Gastroesophageal sphincter (tissue), 3 donors: ENCODE data around the gene HCFC1R1.

ENCODE experiments used
- POLR2A ChIP-seq, 2 donors: fragments of 450-650 bp; IDR thresholded peaks; one replicate each; pipeline ENCODE4 v1.6.1; 2017; ENCODE audit warnings: antibody characterized with exemption in 2 of 2, mild to moderate bottlenecking in 2 of 2, moderate library complexity in 1 of 2
- POLR2AphosphoS5 ChIP-seq: sonication (generic); formaldehyde crosslinking; IDR thresholded peaks from one replicate; pipeline ENCODE4 v1.6.1; 2017; ENCODE audit warnings: antibody characterized with exemption
- TF ChIP-seq, protein P1 (sequence below), 4 experiments: fragments of 200-600 bp in 2 of 4; fragments of 450-650 bp in 2 of 4; sonication (generic) in 1 of 4; IDR thresholded peaks; one replicate each; pipeline ENCODE4 v1.5.1; 2017 to 2019; ENCODE audit warnings: antibody characterized with exemption in 4 of 4, mild to moderate bottlenecking in 2 of 4, moderate library complexity in 2 of 4

DNA sequence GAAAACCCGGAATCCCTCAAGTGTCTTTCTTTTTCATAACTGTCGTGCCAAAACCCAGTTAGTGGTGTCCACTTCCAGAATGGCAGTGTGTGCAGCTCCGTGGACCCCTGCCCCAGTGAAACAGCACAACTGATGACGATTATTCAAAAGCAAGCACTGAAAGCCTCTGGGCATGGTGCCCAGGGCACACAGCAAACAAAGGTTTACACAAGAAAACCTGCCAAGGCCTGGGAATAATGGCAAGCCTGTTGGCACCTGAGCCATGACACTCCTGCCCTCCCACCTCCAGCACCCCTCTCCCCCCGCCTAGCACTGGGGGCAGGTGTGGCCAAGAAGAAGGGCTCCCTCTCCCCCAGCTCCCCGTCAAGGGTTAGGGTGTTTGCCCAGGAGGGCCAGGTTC is 46.3 kb downstream of the HCFC1R1 start:
- TF ChIP-seq, protein P1, sequence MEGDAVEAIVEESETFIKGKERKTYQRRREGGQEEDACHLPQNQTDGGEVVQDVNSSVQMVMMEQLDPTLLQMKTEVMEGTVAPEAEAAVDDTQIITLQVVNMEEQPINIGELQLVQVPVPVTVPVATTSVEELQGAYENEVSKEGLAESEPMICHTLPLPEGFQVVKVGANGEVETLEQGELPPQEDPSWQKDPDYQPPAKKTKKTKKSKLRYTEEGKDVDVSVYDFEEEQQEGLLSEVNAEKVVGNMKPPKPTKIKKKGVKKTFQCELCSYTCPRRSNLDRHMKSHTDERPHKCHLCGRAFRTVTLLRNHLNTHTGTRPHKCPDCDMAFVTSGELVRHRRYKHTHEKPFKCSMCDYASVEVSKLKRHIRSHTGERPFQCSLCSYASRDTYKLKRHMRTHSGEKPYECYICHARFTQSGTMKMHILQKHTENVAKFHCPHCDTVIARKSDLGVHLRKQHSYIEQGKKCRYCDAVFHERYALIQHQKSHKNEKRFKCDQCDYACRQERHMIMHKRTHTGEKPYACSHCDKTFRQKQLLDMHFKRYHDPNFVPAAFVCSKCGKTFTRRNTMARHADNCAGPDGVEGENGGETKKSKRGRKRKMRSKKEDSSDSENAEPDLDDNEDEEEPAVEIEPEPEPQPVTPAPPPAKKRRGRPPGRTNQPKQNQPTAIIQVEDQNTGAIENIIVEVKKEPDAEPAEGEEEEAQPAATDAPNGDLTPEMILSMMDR (IDR thresholded peaks at IDR 0.05): no peak
- TF ChIP-seq POLR2A (IDR thresholded peaks at IDR 0.05): no peak
- TF ChIP-seq POLR2AphosphoS5: no peak
